D721Med (cell line): ENCODE results near the gene ATP5ME.

Experiments
- DNase-seq: peaks from one replicate; pipeline ENCODE4 v3.0.0; 2011; ENCODE audit warnings: low spot score; ENCODE audit not compliant: insufficient read length
- FAIRE-seq: peaks from 2 replicates; lab custom pipeline; 2011; peaks lifted over from hg19 to GRCh38; lab: Jason Lieb, UNC
- TF ChIP-seq, protein P1 (sequence below): IDR thresholded peaks from 2 replicates; pipeline ENCODE4 v1.5.1; 2012; ENCODE audit warnings: mild to moderate bottlenecking, control low read depth; ENCODE audit not compliant: insufficient read depth; ENCODE audit errors: missing control alignments

Gene ATP5ME, protein sequence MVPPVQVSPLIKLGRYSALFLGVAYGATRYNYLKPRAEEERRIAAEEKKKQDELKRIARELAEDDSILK

DNA sequence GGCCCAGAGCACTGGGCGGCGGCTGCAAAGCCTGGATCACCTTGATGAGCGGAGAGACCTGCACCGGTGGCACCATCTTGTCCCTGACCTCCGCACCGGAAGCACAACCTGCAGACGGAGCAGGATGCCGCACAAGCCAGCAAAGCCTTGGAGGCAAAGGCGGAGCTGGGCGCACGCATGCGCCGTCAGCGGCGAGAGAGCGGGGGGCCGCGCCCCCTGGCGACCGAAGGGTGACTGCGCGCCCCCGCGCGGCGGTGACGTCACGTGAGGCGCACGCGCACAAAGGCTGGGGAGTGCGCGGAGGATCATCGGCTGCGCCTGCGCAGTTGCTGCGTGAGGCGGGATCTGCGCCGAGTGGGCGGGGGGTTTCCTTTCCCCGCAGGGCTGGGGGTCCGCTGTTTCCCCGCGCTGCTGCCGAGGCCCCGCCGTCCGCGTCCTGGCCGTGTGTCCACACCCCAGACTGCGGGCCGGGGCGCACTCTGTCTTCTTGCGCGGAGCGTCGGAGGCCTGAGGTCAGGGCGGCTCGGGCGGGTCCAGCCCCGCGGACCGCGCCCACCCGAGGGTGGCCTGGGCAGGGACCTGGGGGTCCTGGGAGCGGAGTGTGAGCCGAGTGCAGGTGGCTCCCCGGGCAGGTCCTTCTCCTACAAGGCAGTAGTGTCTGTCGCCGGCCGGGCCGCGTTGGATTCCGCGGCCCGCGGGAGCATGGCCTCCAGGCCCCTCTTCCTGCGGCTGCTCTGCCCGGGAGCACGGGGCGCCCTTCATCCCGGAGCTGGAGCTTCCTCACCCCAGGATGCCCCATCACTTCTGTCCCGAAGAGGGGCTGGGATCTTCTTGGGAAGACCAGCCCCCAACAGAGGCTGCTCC is at the start of gene ATP5ME, which contains the start of gene MYL5:
Gene ATP5ME (minus strand): TSS at position 105 of the 864 bp plus-strand sequence. CDS start 29 bp downstream, at position 76.
Gene MYL5 (plus strand): TSS at position 371 of the 864 bp plus-strand sequence. CDS start 3,485 bp downstream, outside the sequence.
- DNase-seq (peak; percentile 100), FAIRE-seq (no peak)
- TF ChIP-seq, protein P1, sequence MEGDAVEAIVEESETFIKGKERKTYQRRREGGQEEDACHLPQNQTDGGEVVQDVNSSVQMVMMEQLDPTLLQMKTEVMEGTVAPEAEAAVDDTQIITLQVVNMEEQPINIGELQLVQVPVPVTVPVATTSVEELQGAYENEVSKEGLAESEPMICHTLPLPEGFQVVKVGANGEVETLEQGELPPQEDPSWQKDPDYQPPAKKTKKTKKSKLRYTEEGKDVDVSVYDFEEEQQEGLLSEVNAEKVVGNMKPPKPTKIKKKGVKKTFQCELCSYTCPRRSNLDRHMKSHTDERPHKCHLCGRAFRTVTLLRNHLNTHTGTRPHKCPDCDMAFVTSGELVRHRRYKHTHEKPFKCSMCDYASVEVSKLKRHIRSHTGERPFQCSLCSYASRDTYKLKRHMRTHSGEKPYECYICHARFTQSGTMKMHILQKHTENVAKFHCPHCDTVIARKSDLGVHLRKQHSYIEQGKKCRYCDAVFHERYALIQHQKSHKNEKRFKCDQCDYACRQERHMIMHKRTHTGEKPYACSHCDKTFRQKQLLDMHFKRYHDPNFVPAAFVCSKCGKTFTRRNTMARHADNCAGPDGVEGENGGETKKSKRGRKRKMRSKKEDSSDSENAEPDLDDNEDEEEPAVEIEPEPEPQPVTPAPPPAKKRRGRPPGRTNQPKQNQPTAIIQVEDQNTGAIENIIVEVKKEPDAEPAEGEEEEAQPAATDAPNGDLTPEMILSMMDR: peak; percentile 65

DNA sequence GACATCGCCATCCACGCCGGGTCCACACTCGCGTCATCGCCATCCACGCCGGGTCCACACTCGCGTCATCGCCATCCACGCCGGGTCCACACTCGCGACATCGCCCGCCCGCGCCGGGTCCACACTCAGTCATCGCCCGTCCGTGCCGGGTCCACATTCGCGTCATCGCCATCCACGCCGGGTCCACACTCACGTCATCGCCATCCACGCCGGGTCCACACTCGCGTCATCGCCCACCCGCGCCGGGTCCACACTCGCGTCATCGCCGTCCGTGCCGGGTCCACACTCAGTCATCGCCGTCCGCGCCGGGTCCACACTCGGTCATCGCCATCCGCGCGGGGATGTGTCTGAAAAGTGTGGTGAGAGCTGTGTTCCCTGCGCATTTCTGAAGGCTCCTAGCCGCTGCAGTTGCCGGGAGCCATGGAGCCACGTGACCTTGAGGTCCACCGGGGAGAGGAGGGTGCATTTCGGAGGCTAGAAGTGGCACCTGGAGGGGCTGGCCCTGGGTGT is 48.8 kb upstream of the ATP5ME start:
- TF ChIP-seq, protein P1: no peak
- DNase-seq: no peak

DNA sequence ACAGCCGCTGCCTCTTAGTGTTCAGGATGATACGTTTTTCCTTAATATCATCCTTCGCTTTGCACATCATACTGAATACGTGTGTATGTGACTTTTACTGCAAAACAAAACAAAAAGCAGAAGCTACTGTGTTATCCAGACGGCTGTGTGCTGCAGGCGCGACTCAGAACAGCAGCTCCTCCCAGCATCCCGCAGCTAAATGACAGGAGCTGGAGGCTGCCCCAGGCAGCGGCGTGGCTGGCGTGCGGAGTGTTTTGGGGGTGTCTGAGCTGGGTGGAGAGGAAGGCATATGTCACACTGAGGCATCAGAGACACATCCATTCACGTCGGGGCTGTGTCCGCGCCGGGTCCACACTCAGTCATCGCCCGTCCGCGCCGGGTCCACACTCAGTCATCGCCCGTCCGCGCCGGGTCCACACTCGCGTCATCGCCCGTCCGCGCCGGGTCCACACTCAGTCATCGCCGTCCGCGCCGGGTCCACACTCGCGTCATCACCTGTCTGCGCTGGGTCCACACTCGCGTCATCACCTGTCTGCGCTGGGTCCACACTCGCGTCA is 48.2 kb upstream of the ATP5ME start:
- FAIRE-seq (no peak), DNase-seq (no peak)
- TF ChIP-seq, protein P1: no peak

More for the DNA sequence above, 48.8 kb upstream of the ATP5ME start:
- FAIRE-seq: no peak

DNA sequence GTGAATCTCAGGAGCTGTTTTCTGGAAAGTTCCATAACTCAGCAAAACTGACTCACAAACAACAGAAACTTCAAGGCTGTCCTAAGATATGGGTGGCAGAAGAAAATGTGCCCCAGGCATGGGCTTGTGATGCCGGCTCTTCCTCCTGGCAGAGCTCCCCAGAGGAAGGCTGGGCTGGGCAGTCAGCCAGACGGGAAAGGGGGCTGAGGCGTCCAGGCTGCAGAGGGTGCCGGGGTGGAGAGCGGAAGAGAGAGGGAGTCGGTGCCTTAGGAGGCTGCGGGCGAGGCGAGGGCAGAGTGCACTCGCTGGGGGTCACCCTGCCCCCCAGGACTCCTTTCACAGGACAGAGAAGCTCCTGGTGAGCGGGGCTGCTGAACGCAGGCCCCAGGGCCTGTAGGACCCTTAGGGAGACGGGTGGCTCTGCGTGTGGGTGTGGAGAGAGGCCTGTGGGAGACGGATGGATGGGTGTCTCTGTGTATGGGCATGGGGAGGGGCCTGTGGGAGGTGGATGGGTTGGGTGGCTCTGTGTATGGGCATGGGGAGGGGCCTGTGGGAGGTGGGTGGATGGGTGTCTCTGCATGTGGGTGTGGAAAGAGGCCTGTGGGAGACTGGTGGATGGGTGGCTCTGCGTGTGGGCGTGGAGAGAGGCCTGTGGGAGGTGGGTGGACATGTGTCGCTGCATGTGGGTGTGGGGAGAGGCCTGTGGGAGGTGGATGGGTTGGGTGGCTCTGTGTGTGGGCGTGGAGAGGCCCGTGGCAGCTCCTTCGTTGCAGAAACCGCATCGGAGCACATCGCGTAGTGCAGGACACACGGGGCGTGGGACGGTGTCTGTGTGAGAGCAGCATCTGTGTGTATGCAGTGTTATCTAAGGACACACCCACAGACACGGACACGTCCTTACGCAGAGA is 47.4 kb upstream of the ATP5ME start:
- TF ChIP-seq, protein P1: no peak
- FAIRE-seq (no peak), DNase-seq (no peak)

DNA sequence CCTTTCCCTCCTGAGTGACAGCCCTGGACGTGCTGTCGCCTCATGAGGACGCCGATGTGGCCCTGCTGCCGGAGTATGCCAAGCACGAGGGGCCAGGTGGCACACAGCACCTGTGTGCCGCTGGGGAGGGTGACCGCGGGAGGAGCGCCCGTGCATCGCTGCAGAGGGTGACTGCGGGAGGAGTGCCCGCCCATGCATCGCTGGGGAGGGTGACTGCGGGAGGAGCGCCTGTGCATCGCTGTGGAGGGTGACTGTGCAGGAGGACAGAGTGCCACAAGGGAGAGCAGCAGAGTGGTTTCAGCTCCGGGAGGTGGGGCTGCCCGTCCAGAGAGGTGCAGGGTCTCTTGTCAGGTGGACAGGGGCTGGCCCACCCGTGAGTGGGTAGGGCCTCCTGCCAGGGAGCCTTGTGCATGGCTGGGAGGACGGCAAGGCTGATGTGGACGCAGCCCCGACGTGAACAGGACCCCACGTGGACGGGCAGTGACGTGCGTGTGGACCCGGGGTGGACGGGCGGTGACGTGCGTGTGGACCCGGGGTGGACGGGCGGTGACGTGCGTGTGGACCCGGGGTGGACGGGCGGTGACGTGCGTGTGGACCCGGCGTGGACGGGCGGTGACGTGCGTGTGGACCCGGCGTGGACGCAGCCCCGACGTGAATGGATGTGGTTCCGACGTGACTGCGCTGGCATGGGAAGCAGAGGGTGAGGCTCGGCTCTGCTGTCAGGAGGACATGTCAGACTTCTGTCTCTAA is 46.2 kb upstream of the ATP5ME start:
- no peak for FAIRE-seq
- TF ChIP-seq, protein P1: no peak
- no peak for DNase-seq

DNA sequence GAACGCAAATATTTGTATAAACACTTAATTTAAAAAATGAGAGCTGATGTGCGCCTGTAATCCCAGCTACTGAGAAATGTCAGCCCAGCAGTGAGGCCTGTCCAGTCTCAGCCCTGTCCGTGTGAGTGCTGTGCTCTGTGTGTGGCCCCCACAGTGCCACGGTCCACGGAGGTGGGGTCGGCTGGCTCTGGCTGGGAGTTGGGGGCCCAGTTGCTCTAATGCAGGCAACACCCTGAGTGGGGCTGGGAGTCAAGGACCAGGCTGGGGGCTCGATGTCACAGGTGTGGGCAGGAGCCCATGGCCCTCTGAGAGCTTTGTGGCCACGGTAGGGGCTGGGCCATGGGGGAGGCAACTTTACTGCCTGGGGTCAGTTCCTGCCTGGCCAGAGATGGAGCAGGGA is 44.4 kb upstream of the ATP5ME start:
- TF ChIP-seq, protein P1: no peak
- FAIRE-seq (no peak), DNase-seq (no peak)
